OCI-LY7 (cell line): Measurements from ENCODE around the gene TPSD1. TPM values are rescaled to one million over a fixed set of nuclear protein-coding genes. Genes with fewer than 3 reads are reported as not detected.

ENCODE experiments used
- BruUV-seq: library from RNA; stranded (reverse); fragments of 400-500 nt; replicated peaks from 2 replicates; lab custom pipeline; 2021; lab: Mats Ljungman, UMichigan
- CTCF ChIA-PET: fragments of 300-600 bp; sonication (Branson Sonifier 250); formaldehyde crosslinking; loops from one replicate; lab custom pipeline; 2022; ENCODE audit warnings: antibody characterized with exemption; ENCODE audit not compliant: unreplicated experiment; lab: Charles Lee
- POLR2A ChIA-PET: fragments of 300-600 bp; sonication (Branson Sonifier 250); formaldehyde crosslinking; loops from one replicate; lab custom pipeline; 2022; ENCODE audit warnings: antibody characterized with exemption; lab: Charles Lee
- DNase-seq: peaks from one replicate; pipeline ENCODE4 v3.0.0-alpha.2; 2015; ENCODE audit warnings: low spot score
- H2AFZ ChIP-seq: fragments of 200-600 bp; sonication (generic), shearing (Covaris generic); 2 replicates; pipeline ENCODE4 v1.6.1; 2014; ENCODE audit warnings: mild to moderate bottlenecking, antibody characterized with exemption, low read length, moderate library complexity
- H3K27ac ChIP-seq: fragments of 200-600 bp; sonication (generic); 2 replicates; pipeline ENCODE4 v1.5.1; 2014; ENCODE audit warnings: mixed run types, low read depth, mild to moderate bottlenecking, moderate library complexity, low read length, inconsistent platforms; ENCODE audit not compliant: poor library complexity, severe bottlenecking
- H3K36me3 ChIP-seq: fragments of 200-600 bp; sonication (generic); 2 replicates; pipeline ENCODE4 v1.6.1; 2014; ENCODE audit warnings: mild to moderate bottlenecking, antibody characterized with exemption, low read length, moderate library complexity, mixed read lengths; ENCODE audit not compliant: insufficient read depth
- H3K4me1 ChIP-seq: fragments of 200-600 bp; sonication (generic); 2 replicates; pipeline ENCODE4 v1.5.1; 2014; ENCODE audit warnings: mild to moderate bottlenecking, low read length; ENCODE audit not compliant: insufficient read depth, poor library complexity, severe bottlenecking
- H3K4me2 ChIP-seq: fragments of 200-600 bp; sonication (generic); 2 replicates; pipeline ENCODE4 v1.6.1; 2014; ENCODE audit warnings: mild to moderate bottlenecking, low read length
- H3K4me3 ChIP-seq: fragments of 200-600 bp; sonication (generic); 2 replicates; pipeline ENCODE4 v1.5.1; 2014; ENCODE audit warnings: mild to moderate bottlenecking, low read depth, low read length; ENCODE audit not compliant: poor library complexity, severe bottlenecking
- H3K79me2 ChIP-seq: fragments of 200-600 bp; sonication (generic); 2 replicates; pipeline ENCODE4 v1.6.1; 2016; ENCODE audit warnings: low read depth, mild to moderate bottlenecking, low read length, moderate library complexity, mixed read lengths; ENCODE audit not compliant: insufficient read depth
- H3K9me2 ChIP-seq: fragments of 200-600 bp; sonication (generic); 2 replicates; pipeline ENCODE4 v1.6.1; 2016; ENCODE audit warnings: mild to moderate bottlenecking, low read length, mixed read lengths; ENCODE audit not compliant: insufficient read depth
- H3K9me3 ChIP-seq: fragments of 200-600 bp; sonication (generic); 2 replicates; pipeline ENCODE4 v1.6.1; 2014; ENCODE audit warnings: mild to moderate bottlenecking, mixed run types, low read length, mixed read lengths
- H4K20me1 ChIP-seq: fragments of 200-600 bp; sonication (generic); 2 replicates; pipeline ENCODE4 v1.6.1; 2014; ENCODE audit warnings: mild to moderate bottlenecking, antibody characterized with exemption, low read length, moderate library complexity, mixed read lengths; ENCODE audit not compliant: insufficient read depth
- CTCF ChIP-seq: fragments of 200-600 bp; sonication (generic); conservative IDR thresholded peaks from 2 replicates; pipeline ENCODE4 v1.5.1; 2014; ENCODE audit warnings: mild to moderate bottlenecking, antibody characterized with exemption, low read length, moderate library complexity, mixed read lengths
- EZH2phosphoT487 ChIP-seq: fragments of 200-600 bp; sonication (generic); IDR thresholded peaks from 2 replicates; pipeline ENCODE4 v1.6.1; 2018; ENCODE audit warnings: low read depth, borderline replicate concordance, mild to moderate bottlenecking, mixed run types, antibody characterized with exemption, low read length, moderate library complexity, mixed read lengths
- intact Hi-C: fragments of 100-400 bp; cut with micrococcal nuclease; formaldehyde crosslinking; loops from one replicate; pipeline ENCODE4 v1.10.0; 2022; ENCODE audit not compliant: unreplicated experiment
- total RNA-seq, 2 experiments: library from RNA; depleted of rRNA in 1 of 2; stranded (reverse); fragments of >200 nt in 1 of 2; shearing (Covaris generic) in 1 of 2; gene quantifications; 2 replicates each; pipeline ENCODE4 v1.2.3, GENCODE V29; 2014 to 2022

Gene TPSD1
- total RNA-seq, 2 experiments from 2014 or later, result not detected

- H3K9me2 ChIP-seq, result no peaks in the 10 kb centered on the region
- BruUV-seq, result no TSS peak
- H3K27ac ChIP-seq, result no peak overlapping the region
- H3K79me2 ChIP-seq, result no peaks in the 10 kb centered on the region
- no peaks in the 10 kb centered on the region for H3K36me3 ChIP-seq
- ChIA-PET CTCF (interaction anchor here (0.6 kb wide), 1 partner anchor 120 kb away, joined by 3 read pairs; no protein-coding TSS in a partner anchor), POLR2A (no interaction called here)
- H3K4me3 ChIP-seq, result no peak overlapping the region
- DNase-seq, result no peak
- no peaks in the 10 kb centered on the region for H4K20me1 ChIP-seq
- no peak overlapping the region for H2AFZ ChIP-seq
- intact Hi-C loops, result no loop called here
- no peak overlapping the region for H3K4me2 ChIP-seq
- TF ChIP-seq EZH2phosphoT487 (no peak), CTCF (no peak)
- no peaks in the 10 kb centered on the region for H3K4me1 ChIP-seq
- H3K9me3 ChIP-seq, result no peaks in the 10 kb centered on the region
These were observed 34.0 kb upstream of the TPSD1 start for GRCh38 chr16:1221628-1222552.

GRCh38 chr16:1222553-1223354 lies 33.1 kb upstream of the TPSD1 start:
- H3K79me2 ChIP-seq, result no peaks in the 10 kb centered on the region
- H3K4me3 ChIP-seq, result no peak overlapping the region
- H3K9me2 ChIP-seq, result no peaks in the 10 kb centered on the region
- no peaks in the 10 kb centered on the region for H3K9me3 ChIP-seq
- no peak overlapping the region for H2AFZ ChIP-seq
- no peaks in the 10 kb centered on the region for H3K36me3 ChIP-seq
- no TSS peak for BruUV-seq
- CTCF ChIA-PET, result no interaction called here
- POLR2A ChIA-PET, result no interaction called here
- intact Hi-C loops, result no loop called here
- H3K4me1 ChIP-seq, result no peaks in the 10 kb centered on the region
- H3K4me2 ChIP-seq, result no peak overlapping the region
- no peaks in the 10 kb centered on the region for H4K20me1 ChIP-seq
- TF ChIP-seq CTCF (no peak), EZH2phosphoT487 (no peak)
- H3K27ac ChIP-seq, result no peak overlapping the region
- no peak for DNase-seq
